Activated CD8-positive, alpha-beta memory T cell treated with anti-CD3 and anti-CD28 coated beads, Interleukin-2, amount 50 U/mL, for 24 hours (primary cell): Measurements from ENCODE around the gene CYB5A.
"Not testable (repeated sequence)": the region's sequence is repeated elsewhere in the genome, so short reads cannot be mapped to it uniquely, and the experiment has no call there.

ENCODE experiments used
- DNase-seq: peaks from one replicate; pipeline ENCODE4 v3.0.0-alpha.2; 2020; ENCODE audit errors: extremely low read depth

The CYB5A gene, protein sequence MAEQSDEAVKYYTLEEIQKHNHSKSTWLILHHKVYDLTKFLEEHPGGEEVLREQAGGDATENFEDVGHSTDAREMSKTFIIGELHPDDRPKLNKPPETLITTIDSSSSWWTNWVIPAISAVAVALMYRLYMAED

GRCh38 chr18:74291771-74292540 is at the start of gene CYB5A:
Gene CYB5A, minus strand, starts transcription at chr18:74291963. Its CDS starts 88 bp downstream, at chr18:74291875.
- DNase-seq: peak; percentile 95

DNA sequence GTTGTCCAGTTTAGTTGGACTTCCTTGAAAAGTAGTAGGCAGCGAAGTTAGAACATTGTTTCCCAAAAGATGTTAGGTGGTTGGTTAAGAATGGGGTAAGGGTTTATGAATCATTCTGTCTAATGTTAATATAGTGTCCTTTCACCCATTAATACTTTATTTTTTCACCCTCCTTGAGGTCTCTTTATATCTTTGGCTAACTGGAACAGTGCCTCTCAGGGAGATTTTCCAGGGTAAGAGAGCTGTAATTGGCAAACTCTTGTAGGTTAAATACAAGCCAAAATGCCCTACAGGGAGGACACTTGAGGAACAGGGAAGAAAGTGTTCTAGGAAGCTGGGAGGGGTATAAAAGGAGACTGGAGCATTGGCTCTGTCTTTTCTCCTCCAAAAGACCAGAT is 46.1 kb upstream of the CYB5A start:
- DNase-seq: no peak

- no peak for DNase-seq
Observed at GRCh38 chr18:74337155-74337911, 45.6 kb upstream of the CYB5A start.

GRCh38 chr18:74336656-74337055 is 44.9 kb upstream of the CYB5A start:
- DNase-seq: no peak

DNA sequence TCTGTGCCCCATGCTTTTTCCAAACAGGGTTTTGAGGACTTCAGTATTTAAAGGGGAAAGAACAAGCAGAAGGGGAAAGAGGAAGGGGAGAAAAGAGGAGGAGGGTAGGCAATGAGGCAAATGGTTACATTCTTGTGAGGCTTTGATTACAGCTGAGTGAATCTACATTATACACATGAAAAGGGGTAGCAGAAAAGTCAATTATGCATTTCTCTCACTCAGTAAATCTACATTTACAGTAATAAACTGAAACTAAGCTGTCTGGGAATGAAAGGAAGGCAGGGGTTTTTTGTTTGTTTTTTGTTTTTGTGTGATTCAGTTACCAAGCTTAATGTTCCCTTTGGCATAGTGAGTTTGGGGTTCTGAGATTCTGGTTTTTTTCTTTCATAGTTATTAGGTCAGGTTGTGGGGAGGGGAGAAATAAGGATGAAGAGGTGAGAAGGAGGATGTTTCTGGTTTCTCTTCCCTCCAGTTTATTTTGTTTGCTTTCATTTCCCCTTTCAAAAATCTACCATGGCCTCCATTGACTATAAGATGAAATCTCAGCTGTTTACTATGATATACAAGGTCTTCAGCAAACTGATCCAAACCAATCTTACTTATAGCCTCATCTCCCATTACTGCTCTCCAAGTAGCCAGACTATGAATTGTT is 42.6 kb upstream of the CYB5A start:
- no peak for DNase-seq

DNA sequence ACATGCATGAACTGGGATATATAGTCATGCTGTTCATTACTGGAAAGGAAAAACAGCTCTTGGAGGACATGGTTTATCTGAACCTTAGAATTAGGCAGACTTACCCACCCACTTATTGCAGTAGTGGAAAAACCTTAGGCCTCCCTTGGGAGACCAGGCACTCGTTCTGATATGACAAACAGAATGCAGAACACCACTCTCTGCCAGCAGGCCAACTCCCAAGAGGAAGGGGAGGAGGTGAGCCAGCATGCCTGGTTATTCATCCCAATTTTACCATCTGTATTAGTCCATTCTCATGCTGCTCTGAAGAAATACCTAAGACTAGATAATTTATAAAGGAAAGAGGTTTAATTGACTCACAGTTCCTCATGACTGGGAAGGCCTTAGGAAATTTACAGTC is 41.3 kb upstream of the CYB5A start:
- no peak for DNase-seq

GRCh38 chr18:74331404-74331803 is 39.6 kb upstream of the CYB5A start:
- no peak for DNase-seq

- DNase-seq: no peak
Observed at GRCh38 chr18:74329688-74330205, 38.0 kb upstream of the CYB5A start.

DNA sequence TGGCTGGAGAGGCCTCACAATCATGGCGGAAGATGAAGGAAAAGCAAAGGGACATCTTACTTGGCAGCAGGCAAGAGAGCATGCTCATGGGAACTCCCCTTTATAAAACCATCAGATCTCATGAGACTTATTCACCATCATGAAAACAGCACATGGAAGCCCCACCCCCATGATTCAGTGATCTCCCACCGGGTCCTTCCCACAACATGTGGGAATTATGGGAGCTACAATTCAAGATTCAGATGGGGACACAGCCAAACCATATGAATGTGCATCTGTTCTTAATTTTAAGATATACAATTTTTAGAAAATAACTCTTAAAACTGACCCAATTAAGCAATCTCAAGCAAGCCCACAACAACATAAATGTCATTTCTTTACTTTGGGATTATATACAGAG is 36.4 kb upstream of the CYB5A start:
- DNase-seq: no peak

GRCh38 chr18:74326791-74327190 is 35.0 kb upstream of the CYB5A start:
- DNase-seq: not testable (repeated sequence)

DNA sequence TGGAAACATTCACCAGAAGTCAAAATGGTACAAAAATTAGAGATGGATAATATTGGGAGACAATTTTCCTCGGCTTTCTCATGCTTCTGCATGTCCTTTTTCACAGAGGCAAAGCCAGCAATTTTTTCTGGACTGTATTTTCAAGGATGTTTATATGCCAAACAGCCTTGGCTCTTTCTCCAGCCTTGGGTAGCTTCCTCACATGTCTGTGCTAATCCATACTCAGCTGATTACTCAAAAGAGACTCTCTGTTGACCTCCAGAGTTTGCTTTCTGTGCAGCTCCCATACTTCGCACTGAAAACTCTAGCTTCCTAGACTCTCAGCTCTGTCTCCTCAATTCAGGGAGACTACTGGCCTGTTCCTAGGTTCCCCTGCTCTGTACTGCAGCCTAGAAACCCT is 34.5 kb upstream of the CYB5A start:
- DNase-seq: no peak

GRCh38 chr18:74316257-74317170 is 24.8 kb upstream of the CYB5A start:
- DNase-seq: no peak

DNA sequence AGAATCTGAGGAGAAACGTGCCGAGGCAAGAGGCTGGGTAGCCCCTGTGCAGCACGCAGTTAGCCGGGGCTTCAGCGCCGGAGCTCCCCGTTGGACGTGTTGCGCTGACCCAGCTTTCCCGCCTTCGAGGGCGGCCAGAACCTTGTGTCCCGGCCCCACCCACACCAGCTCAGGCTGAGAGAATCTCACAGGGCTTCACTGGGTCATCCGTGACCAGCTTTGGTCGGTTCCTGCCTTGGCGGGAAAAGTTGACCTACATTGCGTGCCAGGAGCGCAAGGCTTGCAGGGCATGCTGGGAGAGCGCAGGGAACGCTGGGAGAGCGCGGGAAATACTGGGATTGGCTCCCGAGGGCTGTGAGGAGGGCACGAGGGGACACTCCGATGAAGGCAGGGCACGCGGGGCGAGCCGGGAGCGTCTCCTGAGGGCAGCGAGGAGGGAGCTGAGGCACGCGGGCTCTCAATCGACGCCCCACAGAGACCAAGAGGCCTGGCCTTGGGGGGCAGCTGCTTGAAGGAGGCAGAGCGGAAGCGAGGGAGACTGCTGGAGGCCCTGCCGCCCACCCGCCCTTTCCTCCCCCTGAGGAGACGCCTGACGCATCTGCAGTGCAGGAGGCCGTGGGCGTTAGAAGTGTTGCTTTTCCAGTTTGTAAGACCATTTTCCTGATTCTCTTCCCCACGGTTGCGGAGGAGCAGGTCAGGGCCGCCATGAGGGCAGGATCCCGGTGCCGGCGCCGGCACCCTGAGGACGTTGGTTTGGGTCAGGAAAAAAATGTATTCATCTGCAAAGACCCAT is 23.9 kb upstream of the CYB5A start, which contains the start of gene C18orf63:
Gene C18orf63, plus strand, starts transcription at position 376 of the 793 bp plus-strand sequence. CDS start 2,027 bp downstream, outside the sequence.
- DNase-seq: no peak

- DNase-seq: no peak
Observed at GRCh38 chr18:74314759-74315463, 23.1 kb upstream of the CYB5A start.

DNA sequence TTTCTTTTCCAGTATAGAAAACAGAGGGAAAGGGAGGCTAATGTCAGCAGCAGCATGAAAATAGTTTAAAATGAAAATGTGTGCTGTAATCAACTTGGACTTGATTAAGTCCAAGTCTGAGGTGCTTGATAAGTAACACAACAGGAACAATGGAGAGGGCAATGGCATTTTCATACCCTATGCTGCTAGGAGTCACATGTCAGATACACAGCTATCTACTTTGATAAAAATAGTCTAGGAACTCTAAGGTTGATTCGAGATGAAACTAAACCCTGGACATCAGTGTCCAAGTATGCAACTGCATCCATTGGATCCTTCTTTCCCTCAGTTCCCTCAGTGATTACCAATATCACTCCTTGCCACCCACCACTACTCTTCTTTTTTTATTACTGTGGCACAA is 19.2 kb upstream of the CYB5A start:
- no peak for DNase-seq

DNA sequence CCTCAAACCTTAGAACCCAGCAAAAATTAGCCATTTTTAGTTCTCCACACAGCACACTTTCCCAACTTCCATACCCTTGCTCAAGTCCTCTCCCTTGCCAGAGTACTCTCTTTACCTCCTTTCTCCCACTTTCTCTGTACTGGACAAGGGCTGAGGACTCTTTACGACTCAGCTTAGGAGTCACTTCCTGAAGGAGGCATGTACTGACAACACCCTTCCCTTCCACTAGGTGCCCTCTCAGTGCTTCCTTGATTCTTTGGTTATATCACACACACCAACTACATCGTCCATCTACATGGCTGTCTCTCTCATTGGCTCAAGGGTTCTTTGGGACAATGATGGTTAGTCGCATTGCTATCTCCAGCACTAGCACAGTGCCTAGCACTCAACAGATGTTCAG is 18.6 kb upstream of the CYB5A start:
- DNase-seq: no peak

DNA sequence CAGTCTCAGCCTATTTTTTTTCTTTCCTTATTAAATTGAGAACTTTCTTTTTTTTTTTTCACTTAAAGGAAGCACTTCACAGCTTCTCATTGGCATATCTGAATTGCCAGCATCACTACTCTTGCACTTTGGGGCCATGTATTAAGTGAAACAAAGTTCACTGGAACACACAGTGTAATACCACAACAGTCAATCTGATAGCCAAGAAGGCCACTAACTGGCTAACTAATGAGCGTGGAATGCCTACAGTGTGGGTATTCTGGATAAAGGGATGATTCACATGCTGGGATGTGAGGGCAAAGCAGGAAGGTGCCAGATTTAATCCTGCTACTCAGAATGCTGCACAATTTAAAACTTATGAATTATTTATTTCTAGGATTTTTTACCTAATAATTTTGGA is 12.2 kb upstream of the CYB5A start:
- no peak for DNase-seq

DNA sequence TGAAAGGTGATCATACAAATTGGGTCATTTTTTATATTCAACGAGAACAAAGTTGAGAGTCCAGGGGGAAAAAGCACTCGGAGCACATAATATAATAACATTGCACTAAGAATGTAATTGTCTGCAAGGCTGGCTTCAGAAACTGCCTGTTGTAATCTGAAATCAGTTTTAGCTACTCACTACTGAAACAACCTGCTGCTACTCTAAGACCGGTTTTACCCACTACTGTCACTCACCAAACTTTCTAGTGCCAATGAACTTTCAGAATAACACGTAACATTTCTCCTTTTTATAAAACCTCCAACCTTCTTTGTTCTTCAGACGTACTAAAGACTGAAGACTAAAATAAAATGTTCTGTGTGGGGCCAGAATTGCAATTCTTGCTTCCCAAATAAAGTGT is 11.5 kb upstream of the CYB5A start:
- no peak for DNase-seq

GRCh38 chr18:74299746-74300145 is 8.0 kb upstream of the CYB5A start:
- DNase-seq: no peak

DNA sequence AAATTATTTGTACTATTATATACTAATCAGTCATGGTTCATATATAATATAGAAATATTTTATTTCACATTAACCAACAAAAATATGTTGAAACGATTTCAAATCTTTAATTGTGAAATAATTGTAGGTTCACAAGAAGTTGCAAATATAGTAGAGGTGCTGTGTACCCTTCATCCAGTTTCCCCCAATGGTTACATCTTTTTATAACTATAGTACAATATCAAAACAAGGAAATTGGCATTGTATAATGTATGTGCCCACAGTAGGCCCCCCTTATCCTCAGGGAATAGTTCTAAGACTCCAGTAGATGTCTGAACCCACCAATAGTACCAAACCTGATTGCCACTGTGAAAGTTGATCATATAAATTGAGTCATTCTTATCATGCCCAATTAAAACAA is 7.4 kb upstream of the CYB5A start:
- no peak for DNase-seq
